Adrenal gland (tissue), 12 donors: ENCODE measurements around the gene ORAI3. TPM values are rescaled to one million over a fixed set of nuclear protein-coding genes. Genes with fewer than 3 reads are reported as not detected.
A peak's percentile ranks its signal among the peaks of the same experiment; 100 is the strongest.

Experiments used
- DNase-seq, 7 donors: peaks; one replicate each; pipeline ENCODE4 v3.0.0-alpha.2; 2019 to 2020
- H3K27ac ChIP-seq, 5 donors: fragments of 200-600 bp; sonication (generic) in 4 of 5; 1 replicate in 3 of 5; 2 replicates in 2 of 5; pipeline versions ENCODE4 v1.5.1 to v1.8.0; 2016 to 2020; ENCODE audit warnings: mild to moderate bottlenecking in 1 of 5
- H3K27me3 ChIP-seq: fragments of 200-600 bp; 2 replicates; pipeline ENCODE4 v1.8.0; 2021
- H3K36me3 ChIP-seq, 2 donors: fragments of 200-600 bp; replicated peaks in 1 of 2; 1 replicate in 1 of 2; 2 replicates in 1 of 2; pipeline versions ENCODE4 v1.5.1 to v1.8.0; 2018 to 2022
- H3K4me1 ChIP-seq, 2 donors: fragments of 200-600 bp; replicated peaks in 1 of 2; 1 replicate in 1 of 2; 2 replicates in 1 of 2; pipeline versions ENCODE4 v1.5.1 to v1.8.0; 2018 to 2021
- H3K4me3 ChIP-seq, 4 donors: fragments of 200-600 bp; sonication (generic) in 3 of 4; one replicate each; pipeline ENCODE4 v1.5.1; 2016 to 2018
- H3K9me3 ChIP-seq, 3 donors: fragments of 200-600 bp; sonication (generic) in 1 of 3; replicated peaks in 1 of 3; 1 replicate in 2 of 3; 2 replicates in 1 of 3; pipeline versions ENCODE4 v1.5.1 to v1.8.0; 2016 to 2021
- CTCF ChIP-seq, 6 experiments: fragments of 450-650 bp in 4 of 6; fragments of 200-600 bp in 2 of 6; sonication (generic) in 1 of 6; IDR thresholded peaks; 1 replicate in 5 of 6; 2 replicates in 1 of 6; pipeline versions ENCODE4 v1.5.1 to v1.8.0; 2016 to 2021; ENCODE audit warnings: antibody characterized with exemption in 6 of 6, mild to moderate bottlenecking in 2 of 6, moderate library complexity in 1 of 6
- POLR2A ChIP-seq, 2 donors: fragments of 450-650 bp; IDR thresholded peaks; one replicate each; pipeline ENCODE4 v1.6.1; 2017; ENCODE audit warnings: antibody characterized with exemption in 2 of 2, mild to moderate bottlenecking in 2 of 2, moderate library complexity in 1 of 2
- WGBS, 4 donors: extraction: QIAGEN DNeasy Blood & Tissue Kit in 2 of 4; methylation state at CpG; one replicate each; pipeline versions ENCODE4 v1.1.5 to v1.1.7; 2013 to 2017; 5-methylcytosine and 5-hydroxymethylcytosine counted together
- intact Hi-C, 2 donors: fragments of 100-400 bp; cut with DNase I; formaldehyde crosslinking; loops; one replicate each; pipeline versions ENCODE4 v1.14.1 to v1.15.0; 2022 to 2023
- polyA plus RNA-seq, 3 donors: library from polyadenylated mRNA; stranded (reverse); fragments of 200-250 nt in 2 of 3; fragments of 350-450 nt in 1 of 3; fragmentation: Illumina TruSeq in 1 of 3; extraction: RNeasy Lipid Tissue Mini Kit (QIAGEN cat#74804) in 1 of 3; gene quantifications; one replicate each; pipeline ENCODE4 v1.2.3, GENCODE V29; 2013 to 2014
- total RNA-seq, 9 donors: library from RNA; depleted of rRNA in 4 of 9; stranded (reverse); fragments of >200 nt in 4 of 9; fragments of 120-200 nt in 1 of 9; fragmentation: NEBNext Ultra II Directional in 1 of 9; extraction: Animal tissue kit (Norgen Biotek cat#: 25700) in 1 of 9; gene quantifications; one replicate each; pipeline versions ENCODE4 v1.1.0 to v1.2.4, GENCODE V29; 2013 to 2023
- donor health status: healthy with polysubstance abuse.
- donor health status: Bipolar disorder and iron deficiency.
- donor health status: DM: yes; HTN: yes; CAD: no.
- donor health status: DM: no; HTN: no; CAD: no.
- donor health status: DM: no; HTN: no; CAD: no.
- donor health status: DM: yes; HTN: yes; CAD: no.

The ORAI3 gene
- total and polyA plus RNA-seq, 12 donors = 19.5 to 101 (median 57.0) TPM

- Histone ChIP-seq H3K9me3 (no peaks in the 10 kb centered on the region), H3K4me3 (peak within 1 kb of the TSS in 2 of 4 donors; percentile 1 to 55), H3K36me3 (peaks cover 0 to 44% of the 10 kb centered on the region in 2 donors), H3K27me3 (no peaks in the 10 kb centered on the region), H3K4me1 (peaks cover 9 to 13% of the 10 kb centered on the region in 2 donors), H3K27ac (peak within 1 kb of the TSS in 2 of 5 donors; percentile 54 to 86)
- 25 to 46% (median 30%) methylated on average over 11 to 24 of the region's 24 CpGs for WGBS, 4 donors
- intact Hi-C loops = loop anchor here (5.0 to 10.0 kb wide), 8 partner anchors 57 to 880 kb away; partner anchors contain the start of genes ZNF843 (in 2 of the 2), FBXL19 (in 1 of the 2) and PYCARD (in 1 of the 2)
- TF ChIP-seq CTCF (IDR thresholded peaks at IDR 0.05) (peak; percentile 95 to 98 (median 98)), POLR2A (IDR thresholded peaks at IDR 0.05) (no peak)
- DNase-seq = peak; percentile 87 to 94 (median 92)
These were observed 36.0 kb downstream of the ORAI3 start, which contains the start of gene HSD3B7 for GRCh38 chr16:30984669-30985400. Gene HSD3B7 (plus strand): TSS chr16:30985207. CDS start chr16:30985659, 452 bp downstream.

- 53 to 64% (median 59%) methylated on average over 11 to 20 of the region's 20 CpGs for WGBS, 4 donors
These were observed 36.7 kb downstream of the ORAI3 start for GRCh38 chr16:30985401-30986128.

GRCh38 chr16:30986129-30986991 lies 37.5 kb downstream of the ORAI3 start:
- TF ChIP-seq CTCF (IDR thresholded peaks at IDR 0.05) = no peak
- no peak for TF ChIP-seq POLR2A (IDR thresholded peaks at IDR 0.05)
- WGBS, 4 donors = 89 to 93% (median 90%) methylated on average over 15 to 29 of the region's 29 CpGs
- peaks cover 0 to 29% of the 10 kb centered on the region in 2 donors for H3K36me3 ChIP-seq
- no peaks in the 10 kb centered on the region for H3K9me3 ChIP-seq
- DNase-seq = no peak
- peak overlapping the region in 1 of 4 donors; percentile 55 for H3K4me3 ChIP-seq
- H3K4me1 ChIP-seq = peaks cover 9 to 13% of the 10 kb centered on the region in 2 donors
- peak overlapping the region in 2 of 5 donors; percentile 54 to 86 for H3K27ac ChIP-seq
- intact Hi-C loops = loop anchor here (5.0 to 10.0 kb wide), 7 partner anchors 56 to 878 kb away; partner anchors contain the start of genes FBXL19 (in 1 of the 2), PYCARD (in 1 of the 2) and ZNF843 (in 1 of the 2)
- H3K27me3 ChIP-seq = no peaks in the 10 kb centered on the region

More at GRCh38 chr16:30985401-30986128, 36.7 kb downstream of the ORAI3 start:
- H3K4me3 ChIP-seq = peak overlapping the region in 2 of 4 donors; percentile 1 to 55
- H3K36me3 ChIP-seq = peaks cover 0 to 37% of the 10 kb centered on the region in 2 donors
- intact Hi-C loops = loop anchor here (5.0 to 10.0 kb wide), 7 partner anchors 57 to 879 kb away; partner anchors contain the start of genes FBXL19 (in 1 of the 2), PYCARD (in 1 of the 2) and ZNF843 (in 1 of the 2)
- DNase-seq = peak; percentile 52 to 76 (median 74)
- no peaks in the 10 kb centered on the region for H3K9me3 ChIP-seq
- H3K4me1 ChIP-seq = peaks cover 9 to 13% of the 10 kb centered on the region in 2 donors
- TF ChIP-seq CTCF (IDR thresholded peaks at IDR 0.05) (peak in 1 of 6 experiments; percentile 47), POLR2A (IDR thresholded peaks at IDR 0.05) (no peak)
- H3K27me3 ChIP-seq = no peaks in the 10 kb centered on the region
- peak overlapping the region in 2 of 5 donors; percentile 54 to 86 for H3K27ac ChIP-seq
